NK-92 (cell line): ENCODE measurements around the gene LCN6.

Experiments used
- DNase-seq: peaks from one replicate; lab custom pipeline; 2025; ENCODE audit not compliant: unreplicated experiment; lab: John Stamatoyannopoulos, UW

The LCN6 gene

GRCh38 chr9:136745389-136746154, 2.8 kb downstream of the LCN6 start:
- DNase-seq, result no peak

GRCh38 chr9:136744773-136745172, 3.6 kb downstream of the LCN6 start:
- no peak for DNase-seq

- no peak for DNase-seq
Observed at GRCh38 chr9:136743639-136744211, 4.6 kb downstream of the LCN6 start.

- no peak for DNase-seq
Observed at GRCh38 chr9:136742591-136743391, 5.5 kb downstream of the LCN6 start, which contains the start of gene LCN10. Gene LCN10, minus strand, starts transcription at chr9:136742940. Its CDS starts 37 bp downstream, at chr9:136742903.

DNA sequence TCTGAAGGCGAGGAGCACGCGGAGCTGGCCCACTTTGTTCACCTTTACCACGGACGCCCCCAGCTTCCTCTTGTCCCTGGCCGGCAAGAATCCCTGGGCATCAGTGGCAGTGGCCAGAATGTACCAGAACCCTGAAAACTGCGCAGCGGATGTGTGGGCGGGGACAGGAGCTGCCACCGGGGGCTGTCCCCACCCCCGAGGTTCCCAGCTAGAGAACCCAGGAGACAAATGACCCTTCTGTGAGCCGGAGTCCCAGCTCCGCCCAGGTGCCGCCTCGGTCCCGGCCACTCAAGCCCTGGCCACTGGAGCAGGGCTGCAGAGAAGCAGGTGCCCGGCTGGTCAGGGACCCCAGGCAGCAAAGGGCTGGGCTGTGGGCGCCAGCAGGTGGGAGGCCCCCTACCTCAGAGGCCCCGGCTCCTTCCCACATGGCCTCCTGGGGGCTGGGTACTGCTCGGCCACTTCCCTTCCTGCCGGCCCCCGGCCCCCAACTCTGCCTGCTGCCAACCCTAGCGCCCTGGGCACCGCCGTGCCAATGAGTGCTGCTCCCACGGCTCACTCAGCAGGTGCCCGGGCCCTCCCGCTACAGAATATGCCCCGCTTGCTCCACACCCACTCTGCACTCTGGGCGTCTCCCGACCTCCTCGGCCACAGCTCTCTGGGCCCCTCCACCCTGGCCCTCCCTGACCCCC, 6.3 kb downstream of the LCN6 start:
- no peak for DNase-seq

DNA sequence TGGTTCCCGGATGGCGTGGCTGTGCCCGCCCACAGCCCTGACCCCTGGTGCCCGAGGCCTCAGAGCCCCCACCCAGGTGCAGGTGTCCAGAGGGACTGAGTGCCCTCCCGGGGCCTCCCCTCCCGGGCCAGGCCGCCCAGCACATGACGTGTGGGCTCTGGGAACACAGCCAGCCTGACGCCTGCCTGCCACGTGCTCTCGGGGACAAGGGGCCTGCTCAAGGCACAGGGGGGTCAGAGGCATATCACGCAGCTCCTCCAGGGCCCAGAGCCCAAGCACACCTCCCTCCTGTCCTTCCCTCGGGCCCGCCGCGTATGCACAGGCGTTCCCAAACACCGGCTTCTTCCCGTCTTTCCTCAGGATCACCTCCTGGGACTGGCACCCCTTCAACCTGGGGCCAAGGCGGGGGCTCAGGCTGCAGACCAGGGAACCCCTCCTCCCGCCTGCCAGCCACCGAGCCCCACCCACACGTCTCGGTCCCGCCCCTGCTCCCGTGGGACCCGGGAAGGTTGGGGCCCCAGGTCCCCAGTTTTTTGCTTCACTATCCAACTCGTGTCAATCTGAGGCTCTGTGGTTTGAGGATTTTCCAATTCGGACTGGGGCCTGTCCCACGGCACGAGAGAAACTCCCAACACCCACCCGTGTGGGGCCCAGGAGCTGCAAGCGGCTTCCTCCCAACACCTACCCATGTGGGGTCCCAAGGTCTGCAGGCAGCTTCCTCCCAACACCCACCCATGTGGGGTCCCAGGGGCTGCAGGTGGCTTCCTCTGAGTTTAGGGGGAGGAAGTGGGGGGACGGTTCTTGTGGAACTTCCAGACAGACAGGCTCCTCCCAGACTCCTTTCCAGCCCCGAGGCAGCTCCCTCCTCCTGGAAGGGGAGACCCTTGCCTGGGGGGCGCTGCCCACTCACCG, 7.1 kb downstream of the LCN6 start:
- no peak for DNase-seq

- DNase-seq, result no peak
Observed at GRCh38 chr9:136740491-136740890, 7.8 kb downstream of the LCN6 start.

- no peak for DNase-seq
Observed at GRCh38 chr9:136740069-136740468, 8.3 kb downstream of the LCN6 start.

DNA sequence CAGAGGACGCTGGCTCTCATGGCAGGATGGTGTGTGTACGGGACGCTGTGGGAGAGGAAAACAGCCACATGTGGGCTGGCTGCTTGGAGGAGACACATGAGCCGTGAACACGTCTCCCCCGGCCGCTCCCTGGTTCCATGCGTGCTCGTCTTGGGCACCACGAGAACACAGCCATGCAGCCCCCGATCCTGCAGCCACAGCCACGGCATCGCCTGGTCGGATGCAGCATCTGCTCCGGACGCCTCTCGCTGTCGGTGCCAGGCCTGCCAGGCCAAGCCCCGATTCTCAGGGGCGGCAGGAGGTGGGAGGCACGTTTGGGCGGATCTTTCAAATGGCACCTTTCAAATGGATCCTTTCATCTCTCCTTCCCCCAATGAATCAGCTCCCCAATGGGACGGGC, 8.8 kb downstream of the LCN6 start:
- no peak for DNase-seq

DNA sequence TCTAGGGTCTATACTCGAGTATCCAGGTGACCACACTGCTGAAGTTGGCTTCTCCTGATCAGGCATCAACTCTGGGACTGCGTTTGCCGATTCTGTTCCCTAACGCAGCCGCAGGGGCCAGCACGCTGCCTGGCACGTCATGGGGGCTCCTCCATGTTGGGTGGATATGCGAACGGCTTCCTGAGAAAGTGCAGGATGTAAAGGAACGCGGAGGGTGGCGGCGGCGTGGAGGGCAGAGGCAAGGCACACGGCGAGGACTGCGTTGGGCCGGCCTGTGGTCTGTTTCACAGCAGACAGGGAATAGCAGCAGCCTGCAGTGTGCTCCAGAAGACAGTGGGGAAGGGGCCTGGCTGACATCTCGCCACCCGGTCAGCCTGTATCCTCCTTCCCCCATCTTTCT, 9.4 kb downstream of the LCN6 start:
- no peak for DNase-seq

- DNase-seq, result no peak
Observed at GRCh38 chr9:136735812-136736480, 12.4 kb downstream of the LCN6 start.

- no peak for DNase-seq
Observed at GRCh38 chr9:136734837-136735496, 13.4 kb downstream of the LCN6 start.

DNA sequence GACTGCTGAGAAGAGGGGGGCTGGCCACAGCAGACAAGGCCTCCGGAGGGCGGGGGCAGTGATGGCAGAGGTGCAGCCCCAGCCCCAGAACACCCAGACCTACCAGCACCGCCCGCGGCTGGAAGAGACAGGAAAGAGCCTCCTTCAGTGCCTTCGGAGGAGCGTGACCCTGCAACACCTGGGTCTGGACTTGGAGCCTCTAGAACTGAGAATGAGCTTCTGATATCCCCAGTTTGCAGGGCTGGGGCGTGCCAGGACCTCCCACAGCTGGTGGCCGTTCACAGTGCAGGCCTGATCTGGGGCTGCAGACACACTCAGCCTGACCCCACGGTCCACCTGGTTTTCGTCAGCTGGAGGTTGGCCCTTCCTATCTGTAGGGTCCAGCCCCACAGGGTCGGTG, 14.7 kb downstream of the LCN6 start:
- DNase-seq, result no peak

DNA sequence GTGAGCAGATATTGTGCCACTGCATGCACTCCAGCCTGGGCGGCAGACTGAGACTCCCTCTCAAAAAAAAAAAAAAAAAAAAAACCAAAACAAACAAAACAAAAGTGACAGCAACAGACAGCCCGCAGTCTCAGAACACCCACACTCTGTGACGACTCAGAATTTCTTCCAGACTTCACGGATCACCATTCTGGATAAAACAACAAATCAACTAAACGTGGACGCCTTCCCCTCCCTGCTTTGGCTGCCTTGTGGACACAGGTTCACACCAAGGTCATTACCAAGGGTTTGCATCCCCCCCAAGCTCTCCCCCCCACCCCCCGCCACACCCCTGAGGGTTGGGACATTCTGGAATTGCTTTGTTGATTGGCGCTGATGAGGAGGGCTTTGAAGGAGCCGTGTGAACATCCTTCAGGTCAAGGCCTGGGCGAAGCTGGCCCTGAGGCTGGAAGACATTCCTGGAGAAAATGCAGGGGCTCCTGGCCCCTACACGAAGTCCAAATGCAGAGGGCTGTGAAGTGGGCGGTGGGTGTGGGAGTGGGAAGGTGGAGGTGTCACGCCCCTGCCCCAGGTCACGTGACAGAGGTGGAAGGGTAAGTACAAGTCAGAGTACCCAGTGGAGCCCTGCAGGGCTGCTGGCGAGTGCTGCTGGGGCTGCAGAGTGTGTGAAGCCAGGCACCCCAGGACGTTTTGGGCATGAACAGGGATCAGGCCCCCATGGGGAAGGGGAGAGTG, 15.7 kb downstream of the LCN6 start:
- DNase-seq, result no peak

DNA sequence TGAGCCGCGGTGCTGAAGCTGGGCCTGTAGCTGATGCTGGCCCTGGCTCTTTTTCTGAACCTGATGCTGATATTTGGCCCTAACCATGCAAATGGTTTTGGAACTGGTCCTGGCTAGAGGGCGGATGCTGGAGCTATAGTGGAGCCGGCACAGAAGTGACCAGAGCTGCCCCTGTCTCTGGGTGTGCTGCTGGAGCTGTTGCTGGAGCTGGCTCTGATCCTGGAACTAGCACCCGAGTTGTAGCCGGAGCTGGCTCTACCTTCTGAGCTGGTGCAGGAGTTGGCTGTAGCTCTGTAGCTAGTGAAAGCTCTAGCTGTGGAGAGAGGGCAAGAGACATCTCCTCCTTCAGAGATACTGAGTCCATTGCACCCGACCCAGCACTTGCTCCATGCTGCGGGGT, 18.4 kb downstream of the LCN6 start:
- no peak for DNase-seq

- DNase-seq, result no peak
Observed at GRCh38 chr9:136729144-136729543, 19.2 kb downstream of the LCN6 start.

DNA sequence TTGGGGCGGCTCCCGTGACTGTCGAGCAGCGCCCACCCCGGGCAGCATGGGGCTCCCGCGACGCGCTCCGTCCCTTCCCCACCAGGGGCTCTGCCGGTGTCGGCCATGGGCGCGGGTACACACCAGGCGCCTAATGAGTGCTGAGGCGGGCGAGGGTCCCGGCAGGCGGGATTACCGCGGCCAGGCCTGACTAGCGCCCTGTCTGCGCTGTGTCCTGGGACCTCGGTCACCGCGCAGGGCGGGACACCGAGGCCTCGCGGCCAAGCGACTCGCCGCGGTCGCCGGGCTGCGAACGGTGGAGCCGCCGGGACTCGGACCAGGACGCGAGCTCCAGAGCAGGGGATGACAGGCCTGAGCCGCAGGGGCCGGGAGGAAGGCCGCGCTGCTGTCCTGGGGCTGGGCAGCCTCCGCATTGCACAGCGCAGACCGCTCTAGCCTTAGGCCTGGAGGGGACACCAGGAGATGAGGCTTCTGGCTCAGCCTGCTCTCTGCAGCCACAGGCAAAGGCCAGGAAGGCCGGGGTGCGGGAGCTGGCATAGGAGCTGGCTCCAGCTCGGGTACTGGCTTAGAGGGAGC, 19.7 kb downstream of the LCN6 start:
- DNase-seq, result no peak

DNA sequence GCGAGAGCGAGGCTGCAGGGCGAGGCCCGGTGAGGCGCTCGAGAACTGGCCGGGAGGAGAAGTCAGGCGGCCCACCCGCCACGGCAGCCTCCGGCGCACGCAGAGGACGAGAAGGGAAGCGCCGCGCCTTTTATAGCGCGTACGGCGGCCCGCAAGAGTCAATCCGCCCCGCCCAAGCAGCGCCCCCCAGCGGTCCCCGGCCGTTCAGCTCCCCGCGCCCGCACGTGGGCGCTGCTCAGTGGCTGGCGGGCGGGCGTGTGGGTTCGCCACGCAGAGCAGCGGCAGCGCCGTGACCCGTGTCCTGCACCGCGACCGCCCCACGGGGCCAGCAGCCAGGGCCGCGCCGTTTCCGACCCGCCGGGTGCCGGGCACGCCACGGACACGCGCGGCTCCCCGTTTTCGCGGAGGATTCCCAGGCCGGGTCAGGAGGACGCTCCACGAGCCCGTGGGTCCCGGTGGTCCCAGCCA, 20.2 kb downstream of the LCN6 start:
- no peak for DNase-seq
